Measurements from ENCODE around the gene FAM169A. TPM values are rescaled to one million over a fixed set of nuclear protein-coding genes. Genes with fewer than 3 reads are reported as not detected.

FAM169A gene
- total RNA-seq, 1 experiment from 2014 or later, result 23.2 TPM

DNA sequence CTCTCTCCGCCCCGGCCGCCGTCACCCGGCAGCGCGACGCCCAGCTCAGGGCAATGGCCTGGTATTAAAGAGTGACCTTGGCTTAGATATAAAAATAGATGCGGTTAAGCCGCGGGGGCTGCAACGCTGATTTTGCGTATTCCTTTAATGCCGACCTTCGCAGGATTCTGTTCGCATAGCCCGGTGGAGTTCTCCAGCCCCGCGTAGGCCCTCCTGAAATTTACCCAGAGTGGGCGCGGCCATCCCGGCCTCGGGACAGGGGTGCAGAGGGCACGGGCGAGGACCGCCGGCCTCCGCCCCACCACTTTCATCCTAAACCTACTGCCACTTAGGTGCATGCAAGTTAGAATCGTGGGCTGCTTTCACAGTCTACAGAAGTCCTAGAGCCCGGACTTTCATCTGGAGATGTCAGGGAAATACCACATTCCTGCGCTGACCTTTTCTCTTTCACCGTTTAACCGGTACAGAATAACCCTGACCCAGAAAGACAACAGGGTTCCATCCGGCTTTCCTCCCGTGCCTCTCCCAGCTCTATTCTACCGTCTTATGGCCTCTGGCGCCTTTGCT is 492 bp upstream of the FAM169A start:
- H3K27me3 ChIP-seq (ENCODE audit: insufficient read depth, low read length), result no peaks in the 10 kb centered on the region
- no peak for DNase-seq (ENCODE audit: low read depth, low spot score)
- no peaks in the 10 kb centered on the region for H4K20me1 ChIP-seq (ENCODE audit: insufficient read depth)
- intact Hi-C loops (cut with micrococcal nuclease), result no loop called here
- peak overlapping the region; percentile 92 for H3K9ac ChIP-seq (ENCODE audit: low read length)
- H3K79me2 ChIP-seq (ENCODE audit: insufficient read depth, low read length), result peaks cover 40% of the 10 kb centered on the region
- no peaks in the 10 kb centered on the region for H3K36me3 ChIP-seq (ENCODE audit: control insufficient read depth in 1 of 2, insufficient read depth in 2 of 2, low read length in 2 of 2)
- CTCF ChIA-PET, result no interaction called here
- H3K9me3 ChIP-seq (ENCODE audit: control insufficient read depth in 1 of 2, insufficient read depth in 1 of 2, low read depth in 1 of 2, low read length in 2 of 2), result no peaks in the 10 kb centered on the region
- H3K27ac ChIP-seq (ENCODE audit: low read depth, low read length), result peak overlapping the region; percentile 84
- H3K4me2 ChIP-seq (ENCODE audit: low read length), result peak overlapping the region; percentile 98
- POLR2A ChIA-PET, result no interaction called here
- BruUV-seq (replicated peaks), result no TSS peak
- H2AFZ ChIP-seq (ENCODE audit: low read depth, low read length, poor library complexity, severe bottlenecking), result peak overlapping the region; percentile 92
- ATAC-seq, result peak; percentile 62
- peak overlapping the region; percentile 75 to 91 for H3K4me3 ChIP-seq (replicated peaks in 1 of 2; ENCODE audit: low read depth in 1 of 2, low read length in 2 of 2)
- peak; percentile 1; the same call in 1 of the 2 replicates for TF ChIP-seq POLR2AphosphoS5 (IDR thresholded peaks at IDR 0.05; ENCODE audit: low read depth, low read length)
- TF ChIP-seq TCF7L2 (IDR thresholded peaks at IDR 0.05; ENCODE audit: borderline replicate concordance, extremely low read depth, insufficient read depth, insufficient read length), result no peak
- no peak for TF ChIP-seq EZH2 (IDR thresholded peaks at IDR 0.05)
- RAD21 ChIA-PET (ENCODE audit: low non-redundant PET in 1 of 2, low total read pairs in 2 of 2, uncharacterized antibody in 2 of 2, unreplicated experiment in 2 of 2), result no interaction called here
- peaks cover 8 to 19% of the 10 kb centered on the region in 2 experiments; a peak in 3 of 4 replicates for H3K4me1 ChIP-seq (ENCODE audit: control insufficient read depth in 1 of 2, insufficient read depth in 2 of 2, low read length in 2 of 2)
- H3K9me2 ChIP-seq (ENCODE audit: insufficient read depth), result no peaks in the 10 kb centered on the region

DNA sequence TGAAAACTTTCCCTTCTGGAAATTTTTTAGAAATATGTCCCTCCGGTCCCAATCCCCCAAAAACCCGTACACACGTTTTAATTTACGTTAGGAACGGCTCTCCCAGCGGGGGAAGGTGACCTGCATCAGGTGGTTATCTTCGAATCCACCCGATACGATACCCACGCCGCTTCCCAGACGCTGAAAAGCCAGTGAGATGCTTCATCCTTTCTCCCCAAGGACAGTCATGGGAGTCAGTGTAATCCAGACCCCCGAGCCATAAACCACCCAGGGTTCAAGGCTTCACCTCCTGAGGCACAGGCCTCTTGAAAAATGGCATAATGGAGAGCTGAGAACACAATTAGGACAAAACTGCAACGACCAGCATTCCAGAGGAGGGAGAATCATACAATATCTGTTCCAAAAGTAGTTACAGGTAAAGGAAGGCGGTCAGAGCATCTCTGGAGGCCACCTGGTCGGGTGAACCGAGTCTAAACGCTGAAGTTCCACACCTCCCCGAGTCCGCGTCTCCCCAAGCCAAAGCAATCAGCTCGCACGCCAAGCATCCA is 857 bp downstream of the FAM169A start:
- Histone ChIP-seq H3K9ac (ENCODE audit: low read length) (peak overlapping the region; percentile 92), H3K4me3 (replicated peaks in 1 of 2; ENCODE audit: low read depth in 1 of 2, low read length in 2 of 2) (peak overlapping the region; percentile 75 to 91), H2AFZ (ENCODE audit: low read depth, low read length, poor library complexity, severe bottlenecking) (peak overlapping the region; percentile 17), H3K27me3 (ENCODE audit: insufficient read depth, low read length) (no peaks in the 10 kb centered on the region), H3K79me2 (ENCODE audit: insufficient read depth, low read length) (peaks cover 52% of the 10 kb centered on the region), H4K20me1 (ENCODE audit: insufficient read depth) (no peaks in the 10 kb centered on the region), H3K4me1 (ENCODE audit: control insufficient read depth in 1 of 2, insufficient read depth in 2 of 2, low read length in 2 of 2) (peaks cover 8 to 19% of the 10 kb centered on the region in 2 experiments; a peak in 3 of 4 replicates), H3K9me3 (ENCODE audit: control insufficient read depth in 1 of 2, insufficient read depth in 1 of 2, low read depth in 1 of 2, low read length in 2 of 2) (no peaks in the 10 kb centered on the region), H3K4me2 (ENCODE audit: low read length) (peak overlapping the region; percentile 98), H3K9me2 (ENCODE audit: insufficient read depth) (no peaks in the 10 kb centered on the region), H3K36me3 (ENCODE audit: control insufficient read depth in 1 of 2, insufficient read depth in 2 of 2, low read length in 2 of 2) (no peaks in the 10 kb centered on the region), H3K27ac (ENCODE audit: low read depth, low read length) (peak overlapping the region; percentile 84)
- ChIA-PET RAD21 (ENCODE audit: low non-redundant PET in 1 of 2, low total read pairs in 2 of 2, uncharacterized antibody in 2 of 2, unreplicated experiment in 2 of 2) (no interaction called here), CTCF (no interaction called here), POLR2A (no interaction called here)
- BruUV-seq (replicated peaks), result TSS peak; percentile 50
- TF ChIP-seq TCF7L2 (IDR thresholded peaks at IDR 0.05; ENCODE audit: borderline replicate concordance, extremely low read depth, insufficient read depth, insufficient read length), result no peak
- TF ChIP-seq EGR1 (IDR thresholded peaks at IDR 0.05; ENCODE audit: low read depth), result no peak
- TF ChIP-seq CTCF (IDR thresholded peaks at IDR 0.05 in 2 of 3, conservative IDR thresholded peaks at IDR 0.05 in 1 of 3; ENCODE audit: borderline replicate concordance in 1 of 3, insufficient read depth in 1 of 3, low read depth in 2 of 3, low read length in 2 of 3), result no peak
- TF ChIP-seq ELF1 (IDR thresholded peaks at IDR 0.05; ENCODE audit: borderline replicate concordance, low read depth), result no peak
- no peak for TF ChIP-seq REST (IDR thresholded peaks at IDR 0.05; ENCODE audit: low read depth)
- no peak for TF ChIP-seq CBX3 (IDR thresholded peaks at IDR 0.05; ENCODE audit: low read depth)
- TF ChIP-seq ZFX (IDR thresholded peaks at IDR 0.05), result no peak
- ATAC-seq, result peak; percentile 4; the same call in 1 of the 2 replicates
- intact Hi-C loops (cut with micrococcal nuclease), result no loop called here
- no peak for DNase-seq (ENCODE audit: low read depth, low spot score)
